Smooth muscle cell (in vitro differentiated cells): ENCODE data around the gene ABR. TPM values are rescaled to one million over a fixed set of nuclear protein-coding genes. Genes with fewer than 3 reads are reported as not detected.

ENCODE experiments used
- DNase-seq: peaks from one replicate; lab custom pipeline; 2025; ENCODE audit not compliant: unreplicated experiment; lab: John Stamatoyannopoulos, UW
- H2AFZ ChIP-seq: fragments of 200-600 bp; sonication (generic); 2 replicates; pipeline ENCODE4 v1.6.0; 2016; ENCODE audit warnings: antibody characterized with exemption, low read depth, mild to moderate bottlenecking
- H3F3A ChIP-seq: fragments of 200-600 bp; sonication (generic); 2 replicates; pipeline ENCODE4 v1.6.0; 2017; ENCODE audit warnings: antibody characterized with exemption, low read depth
- H3K27ac ChIP-seq: fragments of 200-600 bp; sonication (generic); 2 replicates; pipeline ENCODE4 v1.5.1; 2016; ENCODE audit warnings: low read depth, mild to moderate bottlenecking
- H3K27me3 ChIP-seq: fragments of 200-600 bp; sonication (generic); 2 replicates; pipeline ENCODE4 v1.6.1; 2016; ENCODE audit warnings: low read depth, mild to moderate bottlenecking
- H3K36me3 ChIP-seq: fragments of 200-600 bp; sonication (generic); 2 replicates; pipeline ENCODE4 v1.5.1; 2016; ENCODE audit warnings: low read depth
- H3K4me1 ChIP-seq: fragments of 200-600 bp; sonication (generic); 2 replicates; pipeline ENCODE4 v1.5.1; 2016; ENCODE audit warnings: low read depth
- H3K4me2 ChIP-seq: fragments of 200-600 bp; sonication (generic); 2 replicates; pipeline ENCODE4 v1.6.0; 2016; ENCODE audit warnings: mild to moderate bottlenecking
- H3K4me3 ChIP-seq: fragments of 200-600 bp; sonication (generic); 2 replicates; pipeline ENCODE4 v1.5.1; 2016; ENCODE audit warnings: mild to moderate bottlenecking
- H3K79me2 ChIP-seq: fragments of 200-600 bp; sonication (generic); 2 replicates; pipeline ENCODE4 v1.6.0; 2016; ENCODE audit warnings: low read depth, mild to moderate bottlenecking
- H3K9ac ChIP-seq: fragments of 200-600 bp; sonication (generic); 2 replicates; pipeline ENCODE4 v1.6.0; 2016; ENCODE audit warnings: low read depth
- H3K9me3 ChIP-seq: fragments of 200-600 bp; sonication (generic); replicated peaks from 2 replicates; pipeline ENCODE4 v1.5.1; 2016; ENCODE audit warnings: low read depth
- H4K20me1 ChIP-seq: fragments of 200-600 bp; sonication (generic); 2 replicates; pipeline ENCODE4 v1.6.0; 2016; ENCODE audit warnings: low read depth
- CTCF ChIP-seq: fragments of 200-600 bp; sonication (generic); IDR thresholded peaks from 2 replicates; pipeline ENCODE4 v1.5.1; 2017; ENCODE audit warnings: borderline replicate concordance, mild to moderate bottlenecking, antibody characterized with exemption; ENCODE audit not compliant: insufficient read depth, poor library complexity, severe bottlenecking
- WGBS: methylation state at CpG from one replicate; pipeline ENCODE4 v1.1.7; 2016; ENCODE audit warnings: low lambda C conversion rate; 5-methylcytosine and 5-hydroxymethylcytosine counted together
- polyA plus RNA-seq: library from polyadenylated mRNA; unstranded; fragments of >200 nt; fragmentation: Nextera tagmentation; extraction: Ambion mirVana; gene quantifications from 2 replicates; pipeline ENCODE4 v1.2.1, GENCODE V29; 2016
- total RNA-seq: library from RNA; depleted of rRNA; stranded (reverse); fragments of >200 nt; gene quantifications from 2 replicates; pipeline ENCODE4 v1.2.3, GENCODE V29; 2014

ABR gene
- total and polyA plus RNA-seq, 2 experiments from 2014 or later, result 16.1 to 29.1 TPM

DNA sequence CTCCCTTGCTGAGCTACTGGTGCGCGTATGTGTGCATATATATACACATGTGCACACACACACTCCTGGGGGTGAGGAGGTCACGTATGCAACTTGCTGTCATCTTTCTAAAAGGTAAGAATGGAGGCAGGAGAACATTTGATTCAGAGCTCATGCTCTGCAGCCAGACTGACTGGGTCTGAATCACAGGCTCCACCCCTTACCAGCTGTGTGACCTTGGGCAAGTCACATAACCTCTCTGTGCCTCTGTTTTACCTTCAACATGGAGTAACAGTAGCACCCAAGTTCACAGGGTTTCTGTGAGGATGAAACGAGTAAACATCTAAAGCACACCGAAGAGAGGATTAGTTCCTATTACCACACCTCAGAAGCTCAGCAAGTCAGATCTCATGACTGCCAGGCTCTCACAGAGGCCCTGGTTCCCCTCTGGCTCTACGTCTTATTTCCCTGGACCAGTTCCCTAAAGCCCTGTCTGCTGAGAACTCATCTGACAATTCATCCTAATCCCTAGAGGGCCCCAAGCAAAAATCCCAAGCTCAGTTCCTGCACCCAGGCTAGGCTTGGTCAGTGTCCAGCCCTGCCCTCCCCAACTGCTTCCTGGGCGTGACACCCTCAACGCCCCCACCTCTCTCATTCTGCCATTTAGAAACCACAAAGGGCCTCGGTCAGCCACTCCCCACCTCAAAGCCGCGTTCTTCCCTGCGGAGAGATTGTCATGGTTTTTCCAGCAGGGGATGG, 28.7 kb downstream of the ABR start:
- no peak for TF ChIP-seq CTCF
- Histone ChIP-seq H3K36me3 (no peaks in the 10 kb centered on the region), H3K27me3 (no peaks in the 10 kb centered on the region), H3K4me2 (no peak overlapping the region), H3K27ac (no peak overlapping the region), H3K9ac (no peak overlapping the region), H3K4me3 (no peak overlapping the region), H2AFZ (no peak overlapping the region), H3K79me2 (no peaks in the 10 kb centered on the region), H3F3A (no peaks in the 10 kb centered on the region), H4K20me1 (peaks cover 30% of the 10 kb centered on the region), H3K4me1 (no peaks in the 10 kb centered on the region), H3K9me3 (no peaks in the 10 kb centered on the region)
- DNase-seq, result no peak
- 86% methylated on average over 12 of the region's 12 CpGs for WGBS

- Histone ChIP-seq H3K79me2 (no peaks in the 10 kb centered on the region), H3K27ac (no peak overlapping the region), H3K4me3 (no peak overlapping the region), H3K9me3 (no peaks in the 10 kb centered on the region), H3K4me2 (no peak overlapping the region), H3F3A (no peaks in the 10 kb centered on the region), H2AFZ (no peak overlapping the region), H3K9ac (no peak overlapping the region), H3K27me3 (no peaks in the 10 kb centered on the region), H4K20me1 (peaks cover 35% of the 10 kb centered on the region), H3K4me1 (no peaks in the 10 kb centered on the region), H3K36me3 (no peaks in the 10 kb centered on the region)
- no peak for DNase-seq
- TF ChIP-seq CTCF, result no peak
- 94% methylated on average over 13 of the region's 13 CpGs for WGBS
Measured at GRCh38 chr17:1149869-1150268, 29.9 kb downstream of the ABR start.

DNA sequence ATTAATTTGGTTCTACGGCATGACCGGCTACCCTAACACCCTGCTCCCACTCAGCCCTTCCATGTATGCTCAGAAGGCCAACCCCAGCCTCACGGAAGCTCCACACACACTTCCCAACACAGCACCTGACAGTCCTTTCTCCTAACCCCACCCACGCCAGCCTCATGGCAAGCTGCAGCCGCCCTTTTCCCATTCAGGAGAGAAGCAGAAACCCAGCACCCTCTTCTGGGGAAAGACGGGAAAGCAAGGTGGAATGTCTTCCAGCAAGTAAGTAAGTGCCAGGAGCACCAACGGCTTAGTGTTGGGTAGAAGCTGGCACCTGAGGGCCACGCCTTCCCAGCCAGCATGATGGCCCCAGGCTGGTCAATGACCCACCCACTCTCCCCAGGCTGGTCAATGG, 32.1 kb downstream of the ABR start:
- Histone ChIP-seq H3K9ac (no peak overlapping the region), H3K4me2 (no peak overlapping the region), H3K27ac (no peak overlapping the region), H3K36me3 (no peaks in the 10 kb centered on the region), H3K79me2 (no peaks in the 10 kb centered on the region), H3K4me1 (peaks cover 7% of the 10 kb centered on the region), H2AFZ (no peak overlapping the region), H3K4me3 (no peak overlapping the region), H3K27me3 (no peaks in the 10 kb centered on the region), H3F3A (no peaks in the 10 kb centered on the region), H4K20me1 (peaks cover 35% of the 10 kb centered on the region), H3K9me3 (no peaks in the 10 kb centered on the region)
- DNase-seq, result no peak
- TF ChIP-seq CTCF, result peak; percentile 31
- 50% methylated on average over 8 of the region's 8 CpGs for WGBS
